CD8-positive, alpha-beta memory T cell (primary cell): ENCODE measurements around the gene GLCCI1. TPM values are rescaled to one million over a fixed set of nuclear protein-coding genes. Genes with fewer than 3 reads are reported as not detected.
"Not testable (repeated sequence)": the region's sequence is repeated elsewhere in the genome, so short reads cannot be mapped to it uniquely, and the experiment has no call there.

ENCODE experiments used
- CTCF ChIA-PET: fragments of 350-600 bp; sonication (Branson Sonifier 250); formaldehyde crosslinking; loops from one replicate; lab custom pipeline; 2021; ENCODE audit warnings: antibody characterized with exemption; lab: Charles Lee
- POLR2A ChIA-PET: fragments of 350-600 bp; sonication (Branson Sonifier 250); formaldehyde crosslinking; loops from one replicate; lab custom pipeline; 2021; ENCODE audit warnings: antibody characterized with exemption; lab: Charles Lee
- DNase-seq, 5 donors: peaks; one replicate each; pipeline versions ENCODE4 v3.0.0 to v3.0.0-alpha.2; 2020 to 2022; ENCODE audit warnings: mixed read lengths in 1 of 5
- H3K27ac ChIP-seq: one replicate; pipeline ENCODE4 v1.7.0; 2013; ENCODE audit warnings: low read depth, mild to moderate bottlenecking, low read length, moderate library complexity
- H3K27me3 ChIP-seq: 2 replicates; pipeline ENCODE4 v1.7.0; 2013; ENCODE audit warnings: low read length, mild to moderate bottlenecking; ENCODE audit not compliant: insufficient read depth, poor library complexity, severe bottlenecking
- H3K36me3 ChIP-seq: 2 replicates; pipeline ENCODE4 v1.7.0; 2013; ENCODE audit warnings: mild to moderate bottlenecking, low read length, moderate library complexity; ENCODE audit not compliant: insufficient read depth
- H3K4me1 ChIP-seq: 2 replicates; pipeline ENCODE4 v1.7.0; 2013; ENCODE audit warnings: mild to moderate bottlenecking, low read length, moderate library complexity; ENCODE audit not compliant: insufficient read depth
- H3K4me3 ChIP-seq: 2 replicates; pipeline ENCODE4 v1.7.0; 2013; ENCODE audit warnings: mild to moderate bottlenecking, low read length
- H3K9me3 ChIP-seq: 2 replicates; pipeline ENCODE4 v1.7.0; 2013; ENCODE audit warnings: mild to moderate bottlenecking, low read length
- H3K27ac Mint-ChIP-seq, 8 donors: one replicate each; pipeline ENCODE4 v1.8.0; 2020 to 2021; ENCODE audit warnings: mixed read lengths in 8 of 8, mild to moderate bottlenecking in 6 of 8, inconsistent platforms in 3 of 8, moderate library complexity in 3 of 8
- H3K27me3 Mint-ChIP-seq, 2 donors: one replicate each; pipeline ENCODE4 v1.8.0; 2020 to 2021; ENCODE audit warnings: mixed read lengths in 2 of 2, mild to moderate bottlenecking in 1 of 2, moderate library complexity in 1 of 2
- H3K36me3 Mint-ChIP-seq, 3 donors: one replicate each; pipeline ENCODE4 v1.8.0; 2020 to 2021; ENCODE audit warnings: mixed read lengths in 3 of 3, inconsistent platforms in 1 of 3, mild to moderate bottlenecking in 1 of 3
- H3K4me1 Mint-ChIP-seq, 3 donors: one replicate each; pipeline ENCODE4 v1.8.0; 2020 to 2021; ENCODE audit warnings: mixed read lengths in 3 of 3, inconsistent platforms in 1 of 3, mild to moderate bottlenecking in 1 of 3
- H3K4me3 Mint-ChIP-seq, 7 donors: one replicate each; pipeline ENCODE4 v1.8.0; 2020 to 2021; ENCODE audit warnings: mixed read lengths in 7 of 7, mild to moderate bottlenecking in 6 of 7, moderate library complexity in 4 of 7, inconsistent platforms in 2 of 7
- H3K9me3 Mint-ChIP-seq, 5 donors: one replicate each; pipeline ENCODE4 v1.8.0; 2020 to 2022; ENCODE audit warnings: mixed read lengths in 5 of 5, mild to moderate bottlenecking in 3 of 5, moderate library complexity in 2 of 5, inconsistent platforms in 1 of 5
- polyA plus RNA-seq: library from polyadenylated mRNA; unstranded; fragments of 300-500 nt; fragmentation: Illumina TruSeq; gene quantifications from one replicate; pipeline ENCODE4 v1.2.3, GENCODE V29; 2021
- total RNA-seq, 2 experiments: library from RNA; stranded (reverse); gene quantifications; one replicate each; pipeline ENCODE4 v1.2.3, GENCODE V29; 2021

GLCCI1 gene
- total and polyA plus RNA-seq, 3 experiments from 2014 or later: 9.5 to 29.1 (median 12.9) TPM

- Mint-ChIP-seq H3K27ac (peak overlapping the region; percentile 48 to 97 (median 83)), H3K27me3 (no peaks in the 10 kb centered on the region), H3K36me3 (peaks cover 7 to 18% (median 11%) of the 10 kb centered on the region in 3 donors), H3K4me3 (peak overlapping the region; percentile 65 to 84 (median 78)), H3K9me3 (peaks cover 14 to 21% (median 16%) of the 10 kb centered on the region in 5 donors), H3K4me1 (peaks cover 61 to 83% (median 81%) of the 10 kb centered on the region in 3 donors)
- Histone ChIP-seq H3K27ac (peak overlapping the region; percentile 12), H3K9me3 (peaks cover 4% of the 10 kb centered on the region), H3K4me3 (peak overlapping the region; percentile 7), H3K36me3 (no peaks in the 10 kb centered on the region), H3K4me1 (peaks cover 32% of the 10 kb centered on the region), H3K27me3 (no peaks in the 10 kb centered on the region)
- ChIA-PET CTCF (interaction anchor here (1.8 kb wide), 1 partner anchor 200 kb away, joined by 6 read pairs; no protein-coding TSS in a partner anchor), POLR2A (interaction anchor here (1.0 to 1.7 kb wide), 2 partner anchors 9 to 20 kb away, joined by 3 to 13 read pairs; no protein-coding TSS in a partner anchor)
- DNase-seq: no peak
Measured at GRCh38 chr7:7989616-7990440, 21.2 kb downstream of the GLCCI1 start.

GRCh38 chr7:7990441-7990761, 21.8 kb downstream of the GLCCI1 start:
- Mint-ChIP-seq H3K9me3 (peaks cover 15 to 21% (median 18%) of the 10 kb centered on the region in 5 donors), H3K36me3 (peaks cover 7 to 22% (median 13%) of the 10 kb centered on the region in 3 donors), H3K27me3 (no peaks in the 10 kb centered on the region), H3K4me1 (peaks cover 58 to 82% (median 78%) of the 10 kb centered on the region in 3 donors), H3K27ac (peak overlapping the region; percentile 48 to 97 (median 83)), H3K4me3 (peak overlapping the region; percentile 57 to 84 (median 77))
- peaks cover 28% of the 10 kb centered on the region for H3K4me1 ChIP-seq
- H3K27ac ChIP-seq: no peak overlapping the region
- H3K36me3 ChIP-seq: no peaks in the 10 kb centered on the region
- no peak for DNase-seq
- peaks cover 4% of the 10 kb centered on the region for H3K9me3 ChIP-seq
- ChIA-PET POLR2A (interaction anchor here (1.4 kb wide), 1 partner anchor 20 kb away, joined by 4 read pairs; no protein-coding TSS in a partner anchor), CTCF (interaction anchor here (1.8 kb wide), 1 partner anchor 199 kb away, joined by 6 read pairs; no protein-coding TSS in a partner anchor)
- no peak overlapping the region for H3K4me3 ChIP-seq
- no peaks in the 10 kb centered on the region for H3K27me3 ChIP-seq

- H3K4me1 ChIP-seq: peaks cover 29% of the 10 kb centered on the region
- H3K4me3 ChIP-seq: no peak overlapping the region
- no peak overlapping the region for H3K27ac ChIP-seq
- no peaks in the 10 kb centered on the region for H3K27me3 ChIP-seq
- no peaks in the 10 kb centered on the region for H3K36me3 ChIP-seq
- Mint-ChIP-seq H3K4me1 (peaks cover 57 to 79% (median 77%) of the 10 kb centered on the region in 3 donors), H3K4me3 (no peak overlapping the region), H3K36me3 (peaks cover 7 to 25% (median 13%) of the 10 kb centered on the region in 3 donors), H3K27ac (peak overlapping the region in 2 of 8 donors; percentile 60 to 80), H3K27me3 (no peaks in the 10 kb centered on the region), H3K9me3 (peaks cover 16 to 21% (median 18%) of the 10 kb centered on the region in 5 donors)
- ChIA-PET CTCF (no interaction called here), POLR2A (interaction anchor here (1.1 kb wide), 1 partner anchor 24 kb away, joined by 4 read pairs; the partner anchor contains the start of gene GLCCI1)
- no peak for DNase-seq
- H3K9me3 ChIP-seq: peaks cover 4% of the 10 kb centered on the region
Measured at GRCh38 chr7:7992506-7992905, 23.9 kb downstream of the GLCCI1 start.

GRCh38 chr7:7995348-7995747, 26.8 kb downstream of the GLCCI1 start:
- Mint-ChIP-seq H3K4me1 (peaks cover 38 to 59% (median 57%) of the 10 kb centered on the region in 3 donors), H3K36me3 (peaks cover 7 to 26% (median 13%) of the 10 kb centered on the region in 3 donors), H3K27ac (peak overlapping the region in 3 of 8 donors; percentile 26 to 91 (median 71)), H3K4me3 (peak overlapping the region in 2 of 7 donors; percentile 48 to 81), H3K9me3 (peaks cover 16 to 26% (median 24%) of the 10 kb centered on the region in 5 donors)
- H3K27me3 ChIP-seq, H3K27ac ChIP-seq, H3K27me3 Mint-ChIP-seq, POLR2A ChIA-PET, CTCF ChIA-PET, H3K36me3 ChIP-seq, DNase-seq, H3K9me3 ChIP-seq, H3K4me3 ChIP-seq: not testable (repeated sequence)
- H3K4me1 ChIP-seq: peaks cover 11% of the 10 kb centered on the region

- Histone ChIP-seq H3K9me3 (peaks cover 4% of the 10 kb centered on the region), H3K36me3 (no peaks in the 10 kb centered on the region), H3K4me3 (no peak overlapping the region), H3K4me1 (peaks cover 6% of the 10 kb centered on the region), H3K27me3 (no peaks in the 10 kb centered on the region), H3K27ac (no peak overlapping the region)
- Mint-ChIP-seq H3K9me3 (peaks cover 23 to 35% (median 26%) of the 10 kb centered on the region in 5 donors), H3K4me1 (peaks cover 32 to 48% (median 45%) of the 10 kb centered on the region in 3 donors), H3K27ac (peak overlapping the region; percentile 2 to 93 (median 28)), H3K36me3 (peaks cover 7 to 36% (median 16%) of the 10 kb centered on the region in 3 donors), H3K4me3 (peak overlapping the region in 4 of 7 donors; percentile 0 to 39 (median 3)), H3K27me3 (no peaks in the 10 kb centered on the region)
- no peak for DNase-seq
- CTCF ChIA-PET: interaction anchor here (2.0 kb wide), 1 partner anchor 39 kb away, joined by 5 read pairs; no protein-coding TSS in a partner anchor
- POLR2A ChIA-PET: interaction anchor here (1.3 kb wide), 1 partner anchor 26 kb away, joined by 5 read pairs; no protein-coding TSS in a partner anchor
Measured at GRCh38 chr7:7996568-7996967, 28.0 kb downstream of the GLCCI1 start.

- Histone ChIP-seq H3K27me3 (no peaks in the 10 kb centered on the region), H3K36me3 (no peaks in the 10 kb centered on the region), H3K4me1 (peaks cover 6% of the 10 kb centered on the region), H3K9me3 (no peaks in the 10 kb centered on the region), H3K27ac (no peak overlapping the region), H3K4me3 (no peak overlapping the region)
- Mint-ChIP-seq H3K4me3 (no peak overlapping the region), H3K9me3 (peaks cover 9 to 25% (median 17%) of the 10 kb centered on the region in 5 donors), H3K27me3 (no peaks in the 10 kb centered on the region), H3K27ac (peak overlapping the region in 3 of 8 donors; percentile 48 to 57 (median 52)), H3K4me1 (peaks cover 35 to 46% (median 45%) of the 10 kb centered on the region in 3 donors), H3K36me3 (peaks cover 9 to 29% (median 28%) of the 10 kb centered on the region in 3 donors)
- no peak for DNase-seq
- ChIA-PET CTCF (no interaction called here), POLR2A (interaction anchor here (0.5 to 0.6 kb wide), 2 partner anchors 20 to 133 kb away, joined by 3 to 6 read pairs; no protein-coding TSS in a partner anchor)
Measured at GRCh38 chr7:8000315-8000941, 31.8 kb downstream of the GLCCI1 start.

GRCh38 chr7:8003077-8003476, 34.5 kb downstream of the GLCCI1 start:
- Histone ChIP-seq H3K27me3 (no peaks in the 10 kb centered on the region), H3K4me1 (no peaks in the 10 kb centered on the region), H3K9me3 (no peaks in the 10 kb centered on the region), H3K36me3 (no peaks in the 10 kb centered on the region), H3K4me3 (no peak overlapping the region), H3K27ac (no peak overlapping the region)
- Mint-ChIP-seq H3K4me3 (no peak overlapping the region), H3K27ac (peak overlapping the region in 5 of 8 donors; percentile 8 to 93 (median 30)), H3K27me3 (no peaks in the 10 kb centered on the region), H3K36me3 (peaks cover 23 to 50% (median 35%) of the 10 kb centered on the region in 3 donors), H3K4me1 (peaks cover 22 to 33% (median 28%) of the 10 kb centered on the region in 3 donors), H3K9me3 (peaks cover 9 to 25% (median 17%) of the 10 kb centered on the region in 5 donors)
- ChIA-PET CTCF (interaction anchor here (1.1 kb wide), 1 partner anchor 187 kb away, joined by 3 read pairs; no protein-coding TSS in a partner anchor), POLR2A (no interaction called here)
- DNase-seq: no peak
